GM18498 (cell line): ENCODE data around the gene TMPRSS13.
A peak's percentile ranks its signal among the peaks of the same experiment; 100 is the strongest.
"Not testable (repeated sequence)": the region's sequence is repeated elsewhere in the genome, so short reads cannot be mapped to it uniquely, and the experiment has no call there.

ENCODE experiments used
- ATAC-seq: cut with Tn5 transposase; IDR thresholded peaks from one replicate; pipeline ENCODE4 v1.9.1; 2021; ENCODE audit warnings: mild to moderate bottlenecking, moderate library complexity; ENCODE audit not compliant: unreplicated experiment

The TMPRSS13 gene

GRCh38 chr11:117950993-117951961, 22.1 kb upstream of the TMPRSS13 start:
- no peak for ATAC-seq

- no peak for ATAC-seq
Observed at GRCh38 chr11:117950301-117950700, 21.1 kb upstream of the TMPRSS13 start.

GRCh38 chr11:117949062-117949461, 19.9 kb upstream of the TMPRSS13 start:
- ATAC-seq = no peak

- ATAC-seq = not testable (repeated sequence)
Observed at GRCh38 chr11:117948466-117948865, 19.3 kb upstream of the TMPRSS13 start.

GRCh38 chr11:117947751-117948150, 18.5 kb upstream of the TMPRSS13 start:
- not testable (repeated sequence) for ATAC-seq

- peak; percentile 51 for ATAC-seq
Observed at GRCh38 chr11:117946842-117947526, 17.8 kb upstream of the TMPRSS13 start.

GRCh38 chr11:117946156-117946841, 17.1 kb upstream of the TMPRSS13 start:
- peak; percentile 11 for ATAC-seq

GRCh38 chr11:117945047-117945810, 16.0 kb upstream of the TMPRSS13 start:
- no peak for ATAC-seq

- no peak for ATAC-seq
Observed at GRCh38 chr11:117944554-117944953, 15.4 kb upstream of the TMPRSS13 start.

- no peak for ATAC-seq
Observed at GRCh38 chr11:117941976-117942654, 12.9 kb upstream of the TMPRSS13 start.

GRCh38 chr11:117941163-117941707, 12.0 kb upstream of the TMPRSS13 start:
- no peak for ATAC-seq

- ATAC-seq = no peak
Observed at GRCh38 chr11:117940736-117941135, 11.5 kb upstream of the TMPRSS13 start.

GRCh38 chr11:117936973-117937372, 7.8 kb upstream of the TMPRSS13 start:
- ATAC-seq = no peak

- ATAC-seq = no peak
Observed at GRCh38 chr11:117934526-117935307, 5.5 kb upstream of the TMPRSS13 start.

- no peak for ATAC-seq
Observed at GRCh38 chr11:117933930-117934329, 4.7 kb upstream of the TMPRSS13 start.

- no peak for ATAC-seq
Observed at GRCh38 chr11:117933475-117933874, 4.3 kb upstream of the TMPRSS13 start.

GRCh38 chr11:117932947-117933346, 3.7 kb upstream of the TMPRSS13 start:
- ATAC-seq = no peak

- ATAC-seq = no peak
Observed at GRCh38 chr11:117932426-117932825, 3.2 kb upstream of the TMPRSS13 start.

GRCh38 chr11:117931971-117932370, 2.8 kb upstream of the TMPRSS13 start:
- peak; percentile 69 for ATAC-seq
